Measurements from ENCODE around the gene FDPS.
A peak's percentile ranks its signal among the peaks of the same experiment; 100 is the strongest.
"Not testable (repeated sequence)": the region's sequence is repeated elsewhere in the genome, so short reads cannot be mapped to it uniquely, and the experiment has no call there.

FDPS gene

GRCh38 chr1:155286544-155286943 lies 22.1 kb upstream of the FDPS start:
- no peak for DNase-seq (ENCODE audit: low read depth)
- H3K4me3 ChIP-seq (ENCODE audit: low read length): no peak overlapping the region
- TF ChIP-seq CTCF (conservative IDR thresholded peaks at IDR 0.05; ENCODE audit: low read depth, low read length): no peak

GRCh38 chr1:155287987-155288543 lies 20.6 kb upstream of the FDPS start:
- no peak overlapping the region for H3K4me3 ChIP-seq (ENCODE audit: low read length)
- DNase-seq (ENCODE audit: low read depth): no peak
- TF ChIP-seq CTCF (conservative IDR thresholded peaks at IDR 0.05; ENCODE audit: low read depth, low read length): no peak

- not testable (repeated sequence) for DNase-seq (ENCODE audit: low read depth); H3K4me3 ChIP-seq (ENCODE audit: low read length)
These were observed 17.7 kb upstream of the FDPS start for GRCh38 chr1:155291006-155291405.

GRCh38 chr1:155293086-155293749 lies 15.4 kb upstream of the FDPS start:
- no peak for DNase-seq (ENCODE audit: low read depth)
- TF ChIP-seq CTCF (conservative IDR thresholded peaks at IDR 0.05; ENCODE audit: low read depth, low read length): no peak
- H3K4me3 ChIP-seq (ENCODE audit: low read length): no peak overlapping the region

- no peak for DNase-seq (ENCODE audit: low read depth)
- TF ChIP-seq CTCF (conservative IDR thresholded peaks at IDR 0.05; ENCODE audit: low read depth, low read length): no peak
- H3K4me3 ChIP-seq (ENCODE audit: low read length): no peak overlapping the region
These were observed 14.0 kb upstream of the FDPS start for GRCh38 chr1:155294520-155295182.

- peak overlapping the region; percentile 14 for H3K4me3 ChIP-seq (ENCODE audit: low read length)
- TF ChIP-seq CTCF (conservative IDR thresholded peaks at IDR 0.05; ENCODE audit: low read depth, low read length): no peak
- DNase-seq (ENCODE audit: low read depth): no peak
These were observed 13.3 kb upstream of the FDPS start for GRCh38 chr1:155295183-155295941.

- H3K4me3 ChIP-seq (ENCODE audit: low read length): no peak overlapping the region
- DNase-seq (ENCODE audit: low read depth): no peak
- no peak for TF ChIP-seq CTCF (conservative IDR thresholded peaks at IDR 0.05; ENCODE audit: low read depth, low read length)
These were observed 12.8 kb upstream of the FDPS start for GRCh38 chr1:155295942-155296267.
